ENCODE results near the gene AMD1.

The AMD1 gene

GRCh38 chr6:110895907-110896608 lies 21.5 kb downstream of the AMD1 start:
- TF ChIP-seq, protein P1, sequence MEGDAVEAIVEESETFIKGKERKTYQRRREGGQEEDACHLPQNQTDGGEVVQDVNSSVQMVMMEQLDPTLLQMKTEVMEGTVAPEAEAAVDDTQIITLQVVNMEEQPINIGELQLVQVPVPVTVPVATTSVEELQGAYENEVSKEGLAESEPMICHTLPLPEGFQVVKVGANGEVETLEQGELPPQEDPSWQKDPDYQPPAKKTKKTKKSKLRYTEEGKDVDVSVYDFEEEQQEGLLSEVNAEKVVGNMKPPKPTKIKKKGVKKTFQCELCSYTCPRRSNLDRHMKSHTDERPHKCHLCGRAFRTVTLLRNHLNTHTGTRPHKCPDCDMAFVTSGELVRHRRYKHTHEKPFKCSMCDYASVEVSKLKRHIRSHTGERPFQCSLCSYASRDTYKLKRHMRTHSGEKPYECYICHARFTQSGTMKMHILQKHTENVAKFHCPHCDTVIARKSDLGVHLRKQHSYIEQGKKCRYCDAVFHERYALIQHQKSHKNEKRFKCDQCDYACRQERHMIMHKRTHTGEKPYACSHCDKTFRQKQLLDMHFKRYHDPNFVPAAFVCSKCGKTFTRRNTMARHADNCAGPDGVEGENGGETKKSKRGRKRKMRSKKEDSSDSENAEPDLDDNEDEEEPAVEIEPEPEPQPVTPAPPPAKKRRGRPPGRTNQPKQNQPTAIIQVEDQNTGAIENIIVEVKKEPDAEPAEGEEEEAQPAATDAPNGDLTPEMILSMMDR (IDR thresholded peaks at IDR 0.05) = no peak

GRCh38 chr6:110897433-110897832 lies 22.8 kb downstream of the AMD1 start:
- TF ChIP-seq, protein P1 (IDR thresholded peaks at IDR 0.05) = no peak

GRCh38 chr6:110898111-110898510 lies 23.5 kb downstream of the AMD1 start:
- TF ChIP-seq, protein P1 (IDR thresholded peaks at IDR 0.05) = no peak

- TF ChIP-seq, protein P1 (IDR thresholded peaks at IDR 0.05) = no peak
Measured at GRCh38 chr6:110900028-110900598, 25.5 kb downstream of the AMD1 start.

DNA sequence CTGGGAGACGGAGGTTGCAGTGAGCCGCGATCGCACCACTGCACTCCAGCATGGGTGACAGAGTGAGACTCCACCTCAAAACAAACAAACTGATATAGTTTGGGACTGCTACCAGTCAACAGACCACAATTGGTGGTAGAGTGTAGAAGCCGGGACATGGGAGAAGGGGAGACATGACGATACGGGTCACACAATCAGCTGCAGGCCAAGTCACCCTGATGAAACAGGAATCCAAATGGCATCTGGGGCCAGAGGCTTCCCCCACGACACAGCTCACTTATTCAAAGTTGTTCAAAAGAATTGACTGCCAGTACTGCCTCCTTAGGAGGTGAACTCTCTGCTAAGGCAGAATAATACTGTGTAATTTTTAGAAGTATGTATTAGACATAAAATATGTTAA lies 27.5 kb downstream of the AMD1 start:
- TF ChIP-seq, protein P1 (IDR thresholded peaks at IDR 0.05) = no peak

DNA sequence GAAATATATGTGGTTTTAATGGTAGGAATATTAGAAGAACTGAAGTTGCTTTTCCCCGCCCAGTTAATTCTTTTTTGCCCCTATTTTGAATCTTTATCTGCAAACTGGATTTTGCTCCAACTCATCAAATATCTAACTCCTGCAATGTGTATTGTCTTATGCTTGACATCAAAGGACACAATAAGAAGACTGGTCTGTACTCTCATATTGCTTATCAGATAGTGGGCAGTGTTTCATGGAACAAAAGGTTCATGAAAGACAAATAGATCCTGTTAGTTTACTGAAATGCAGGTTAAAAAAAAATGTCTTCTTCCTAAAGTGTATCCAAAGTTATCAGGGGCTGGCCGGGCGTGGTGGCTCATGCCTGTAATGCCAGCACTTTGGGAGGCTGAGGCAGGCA lies 56.2 kb downstream of the AMD1 start:
- TF ChIP-seq, protein P1 (IDR thresholded peaks at IDR 0.05) = no peak

DNA sequence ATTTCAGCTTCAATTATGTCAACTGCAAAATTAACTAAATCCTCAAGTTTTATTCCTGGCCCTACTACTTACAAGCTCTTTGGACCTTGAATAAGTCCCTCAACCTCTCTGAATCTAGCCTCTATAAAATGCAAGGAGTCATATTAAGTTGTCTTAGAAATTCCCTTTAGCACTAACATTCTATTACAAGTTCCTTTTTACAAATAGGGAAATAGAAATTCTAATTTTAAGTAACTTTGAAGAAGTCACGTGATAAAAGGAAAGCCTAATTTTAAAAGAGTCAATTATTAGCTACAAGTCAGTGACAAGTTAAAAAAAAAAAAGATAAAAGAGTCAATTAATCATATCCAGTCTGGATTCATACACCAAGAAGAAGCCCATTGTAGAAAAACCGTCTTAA lies 59.3 kb downstream of the AMD1 start:
- TF ChIP-seq, protein P1 (IDR thresholded peaks at IDR 0.05) = no peak
